ENCODE results near the gene INPP5A.

The INPP5A gene

DNA sequence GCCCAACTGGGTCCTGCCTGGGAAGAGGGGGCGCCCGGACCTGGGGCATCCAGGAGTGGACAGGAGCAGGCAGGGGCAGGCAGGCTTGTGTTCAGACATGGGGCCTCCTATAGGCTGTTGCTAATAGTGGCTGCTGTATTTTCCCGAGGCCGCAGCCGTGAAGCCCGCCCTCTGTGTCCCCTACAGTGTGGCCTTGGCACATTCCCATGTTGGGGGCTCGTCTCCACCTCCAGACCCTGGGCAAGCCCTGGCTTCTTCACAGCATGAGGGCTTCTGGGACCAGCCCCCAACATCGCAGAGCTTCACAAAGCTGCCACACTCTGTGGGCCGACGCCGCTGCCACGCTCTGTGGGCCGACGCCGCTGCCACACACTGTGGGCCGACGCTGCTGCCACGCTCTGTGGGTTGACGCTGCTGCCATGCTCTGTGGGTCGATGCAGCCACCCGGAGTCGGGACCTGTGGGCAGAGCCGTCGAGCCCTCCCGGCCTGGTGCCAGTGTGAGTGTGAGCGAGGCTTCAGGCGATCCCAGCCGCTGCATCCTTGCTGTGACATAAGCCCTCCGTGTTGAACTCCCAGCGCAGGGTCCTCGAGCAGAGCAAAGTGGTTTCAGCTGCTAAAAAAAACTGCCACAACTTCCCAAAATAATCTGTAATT is 109.0 kb downstream of the INPP5A start:
- no peak for DNase-seq (ENCODE audit: low spot score)

DNA sequence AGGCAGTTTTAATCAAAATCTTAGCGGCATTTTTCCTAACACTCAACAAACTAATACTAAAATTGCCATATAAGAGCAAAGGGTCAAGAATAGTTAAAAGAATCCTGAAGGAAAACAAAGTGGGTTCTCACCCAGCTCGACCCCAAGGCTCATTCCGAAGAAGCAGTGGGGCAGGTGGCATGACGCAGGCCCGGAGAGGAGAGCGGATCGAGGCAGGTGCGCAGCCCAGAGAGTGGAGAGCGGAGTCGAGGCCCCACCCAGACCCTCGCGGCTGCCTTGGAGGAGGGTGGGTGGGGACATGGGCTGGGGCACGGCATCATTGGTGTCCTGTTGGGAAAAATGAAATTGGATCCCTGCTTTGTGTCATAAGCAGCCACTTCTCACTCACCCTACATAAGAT is 109.8 kb downstream of the INPP5A start:
- DNase-seq (ENCODE audit: low spot score): no peak

DNA sequence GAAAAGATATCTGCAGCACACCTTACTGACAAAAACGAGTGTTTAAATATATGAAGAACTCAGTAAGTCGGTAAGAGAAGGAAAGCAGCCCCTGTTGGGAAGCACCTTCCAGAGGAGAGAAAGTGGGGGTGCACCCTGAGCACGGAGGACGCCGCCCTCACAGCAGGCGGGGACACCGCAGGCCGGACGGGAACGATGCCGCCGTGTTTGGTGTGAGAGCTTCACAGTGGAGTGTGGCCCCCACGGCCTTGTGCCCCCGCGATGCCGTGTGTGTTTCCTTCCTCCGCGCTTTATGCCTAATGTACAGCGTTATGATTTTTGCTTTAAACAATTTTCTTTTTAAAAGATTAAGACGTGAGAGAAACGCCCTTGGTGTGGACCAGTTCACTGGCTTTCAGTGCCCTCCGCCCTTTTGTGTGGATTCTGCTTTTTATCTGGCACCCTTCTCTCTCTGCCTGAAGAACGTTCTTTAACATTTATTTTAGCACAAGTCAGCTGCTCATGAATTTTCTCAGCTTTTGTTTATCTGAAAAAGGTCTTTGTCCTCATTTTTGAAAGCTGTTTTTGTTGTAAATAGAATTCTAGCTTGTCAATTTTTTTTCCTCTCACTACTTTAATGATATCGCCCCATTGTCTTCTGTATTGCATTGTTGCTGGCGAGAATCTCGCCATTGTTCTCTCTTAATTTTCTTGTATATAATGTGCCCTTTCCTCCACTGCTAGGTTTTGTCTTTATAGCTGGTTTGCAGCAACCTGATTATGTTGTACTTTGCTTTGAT is 110.7 kb downstream of the INPP5A start:
- DNase-seq (ENCODE audit: low spot score): no peak

DNA sequence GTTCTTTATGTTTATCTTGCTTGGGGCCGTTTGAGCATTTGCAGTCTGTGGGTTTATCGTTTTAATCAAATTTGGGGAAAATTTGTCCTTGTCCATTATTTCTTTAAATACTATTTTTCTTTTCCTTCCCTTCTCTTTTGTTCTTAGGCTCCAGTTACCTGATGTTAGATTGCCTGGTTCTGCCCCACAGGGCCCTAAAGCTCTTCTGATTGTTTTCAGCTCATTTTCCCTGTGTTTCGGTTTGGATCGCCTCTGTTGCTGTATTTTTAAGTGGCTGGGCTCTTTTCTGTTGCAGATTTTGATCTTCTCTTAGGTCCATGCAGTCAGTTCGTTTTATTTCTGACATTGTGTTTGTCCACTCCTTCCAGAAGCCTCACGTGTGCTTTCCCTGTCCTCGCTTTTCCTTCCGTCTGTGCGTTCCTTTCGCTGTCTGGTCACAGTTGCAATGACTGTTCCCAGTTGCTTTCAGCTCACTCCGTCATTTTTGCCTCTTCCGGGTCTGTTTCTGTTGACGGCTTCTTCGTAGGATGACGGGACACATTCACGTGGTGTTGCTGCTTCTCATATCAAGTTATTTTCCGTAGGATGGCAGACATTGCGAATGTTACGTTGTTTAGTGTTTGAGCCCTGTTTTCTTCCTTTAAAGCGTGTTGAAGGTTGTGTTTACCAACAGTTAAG is 111.4 kb downstream of the INPP5A start:
- no peak for DNase-seq (ENCODE audit: low spot score)

DNA sequence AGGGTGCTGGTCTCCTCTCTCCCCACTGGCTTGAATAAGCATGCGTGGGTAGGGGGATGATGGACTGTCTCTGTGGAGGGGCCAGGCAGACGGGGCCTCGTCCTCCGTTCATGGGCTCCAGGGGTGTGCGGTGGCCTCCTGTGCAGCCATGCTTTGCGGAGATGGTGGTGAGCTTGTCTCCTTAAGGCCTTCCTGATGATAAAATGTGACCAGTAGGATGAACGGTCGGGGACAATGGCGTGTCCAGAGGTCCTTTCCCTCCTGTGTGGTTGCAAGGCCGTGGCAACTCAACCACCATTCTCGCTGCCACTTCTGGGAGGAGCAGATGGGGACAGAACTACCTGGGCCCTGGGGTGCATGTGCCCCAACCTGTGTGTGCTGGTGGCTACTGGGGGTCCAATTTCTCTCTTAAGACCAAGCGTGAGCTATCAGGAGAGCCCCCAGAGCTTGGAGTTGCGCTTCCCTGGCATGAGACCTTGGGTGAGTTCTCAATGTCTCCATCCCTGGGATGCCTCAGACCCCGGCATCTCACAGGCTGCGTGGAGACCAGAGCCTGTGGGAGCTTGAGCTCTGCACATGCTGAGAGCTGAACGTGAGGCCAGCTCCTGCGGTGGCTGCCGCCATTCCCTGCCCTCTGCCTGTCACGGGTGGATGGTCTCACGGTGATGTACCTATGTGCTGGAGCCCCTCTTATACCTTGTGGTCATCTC is 112.2 kb downstream of the INPP5A start:
- no peak for DNase-seq (ENCODE audit: low spot score)

DNA sequence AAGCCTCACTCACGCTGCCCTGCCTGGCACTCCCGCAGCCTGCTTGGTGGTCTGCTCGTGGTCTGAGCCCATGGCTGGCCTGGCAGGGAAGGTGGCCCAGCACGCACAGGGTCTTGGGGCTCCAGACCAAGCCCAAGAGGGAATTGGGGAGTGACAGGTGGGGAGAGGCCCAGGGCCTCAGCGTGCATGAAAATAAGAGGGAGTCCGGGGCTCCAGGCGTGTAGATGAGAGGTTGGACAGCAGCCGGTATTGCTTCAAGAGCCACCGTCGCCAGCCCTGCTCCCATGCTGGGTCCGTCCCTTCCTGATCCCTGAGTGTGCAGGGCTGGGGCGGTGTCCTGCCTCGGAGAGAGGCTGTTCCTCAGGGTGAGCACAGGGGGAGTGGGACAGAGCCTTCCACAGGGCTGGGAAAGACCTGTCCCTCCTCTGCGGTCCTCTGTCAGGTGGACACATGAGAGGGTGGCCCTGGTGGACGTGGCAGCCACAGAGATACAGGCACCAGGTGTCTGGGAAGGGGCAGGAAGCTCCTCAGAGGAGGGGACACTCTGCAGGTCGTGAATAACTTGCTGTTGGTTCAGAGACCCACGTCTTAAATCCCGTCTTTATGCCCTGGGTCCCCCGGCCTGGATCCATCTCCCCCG is 113.1 kb downstream of the INPP5A start:
- DNase-seq (ENCODE audit: low spot score): no peak

DNA sequence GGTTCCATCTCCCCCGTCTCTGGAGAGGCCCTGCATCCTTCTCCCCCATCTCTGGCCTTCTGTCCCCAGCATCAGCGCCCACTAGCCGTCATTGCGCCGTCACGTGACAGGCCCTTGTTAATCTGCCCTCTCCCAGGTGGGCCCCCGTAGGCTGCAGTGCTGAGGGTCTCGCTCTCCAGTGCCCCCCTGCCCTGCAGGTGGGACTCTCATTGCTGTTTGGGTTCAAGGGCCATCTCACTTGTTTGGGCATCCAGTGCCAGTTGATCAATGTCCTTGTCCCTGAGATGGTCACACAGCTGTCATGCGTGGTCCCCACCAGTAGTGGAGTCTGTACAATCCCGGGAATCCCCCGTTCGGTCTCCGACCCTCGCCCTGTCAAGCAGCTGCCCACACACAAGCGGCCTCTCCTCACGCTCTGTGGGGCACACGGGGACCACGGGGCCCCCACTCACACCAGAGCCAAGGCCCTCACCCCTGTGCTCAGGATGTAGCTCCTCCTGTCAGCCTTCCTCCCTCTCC is 114.0 kb downstream of the INPP5A start:
- DNase-seq (ENCODE audit: low spot score): no peak

DNA sequence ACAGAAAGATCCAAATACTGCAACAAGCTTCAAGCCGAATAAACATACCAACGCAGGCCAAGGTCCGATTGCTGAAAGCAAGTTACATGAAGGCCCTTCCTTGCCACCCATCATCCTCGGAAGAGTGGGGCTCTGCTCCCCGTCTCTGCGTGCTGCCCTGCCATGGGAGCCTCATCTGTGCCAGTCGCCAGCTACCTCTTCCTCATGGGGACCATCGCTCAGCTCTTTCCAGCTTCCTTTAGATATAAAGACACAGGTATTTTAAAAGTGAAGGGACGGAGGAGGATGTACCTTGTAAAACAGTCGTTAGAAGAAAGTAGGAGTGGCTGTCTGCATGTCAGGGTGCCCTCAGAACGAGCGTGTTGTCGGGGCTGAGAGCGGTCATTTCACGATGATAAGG is 114.9 kb downstream of the INPP5A start:
- no peak for DNase-seq (ENCODE audit: low spot score)

DNA sequence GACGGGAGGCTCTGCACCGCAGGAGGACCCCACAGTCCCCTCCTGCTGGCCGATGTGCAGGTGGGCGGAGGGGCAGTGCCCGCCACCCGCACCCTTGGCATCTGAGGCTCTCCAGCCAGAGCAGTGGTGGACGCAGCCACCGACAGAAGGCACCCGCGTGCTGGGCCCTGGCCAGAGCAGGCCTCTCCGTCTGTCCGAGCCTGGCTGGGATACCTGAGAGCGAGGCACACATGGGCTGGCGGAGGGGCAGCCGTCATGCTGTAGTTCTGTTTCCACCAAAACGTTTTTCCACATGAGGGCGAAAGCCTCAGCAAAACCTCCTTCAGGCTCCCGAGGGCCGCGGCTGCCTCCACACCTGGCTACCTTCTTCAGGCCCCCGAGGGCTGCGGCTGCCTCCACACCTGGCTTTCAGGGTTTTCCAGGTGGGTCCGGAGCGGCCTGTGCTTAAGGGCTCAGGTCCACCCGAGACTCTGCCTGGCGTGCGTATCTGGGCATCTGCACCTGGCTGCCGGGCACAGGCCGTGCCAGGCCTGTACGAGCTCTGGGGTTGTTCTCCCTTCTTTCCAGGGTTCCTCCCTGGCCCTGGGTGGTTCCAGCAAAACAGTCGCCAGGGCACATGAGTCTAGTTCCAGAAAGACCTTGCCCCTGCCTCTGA is 115.5 kb downstream of the INPP5A start:
- no peak for DNase-seq (ENCODE audit: low spot score)

DNA sequence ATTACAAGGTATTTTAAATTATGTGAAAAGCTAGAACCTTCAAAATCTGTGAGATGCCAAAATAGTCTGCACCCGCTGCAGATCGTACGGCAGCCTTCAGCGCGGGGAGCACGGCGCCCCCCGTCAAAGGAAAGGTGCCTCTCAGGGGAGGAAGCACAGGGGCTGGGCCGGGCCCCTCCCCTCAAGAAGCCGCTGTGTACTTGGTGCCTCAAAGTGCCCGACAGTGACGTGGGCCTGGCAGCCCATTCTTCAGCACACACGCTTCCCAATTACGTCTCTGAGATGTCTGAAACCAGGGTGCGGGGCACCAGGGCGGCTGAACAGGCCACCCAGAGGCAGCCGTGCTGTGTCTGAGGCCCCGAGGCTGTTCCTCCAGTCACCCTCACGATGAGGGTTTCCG is 116.1 kb downstream of the INPP5A start:
- DNase-seq (ENCODE audit: low spot score): no peak

DNA sequence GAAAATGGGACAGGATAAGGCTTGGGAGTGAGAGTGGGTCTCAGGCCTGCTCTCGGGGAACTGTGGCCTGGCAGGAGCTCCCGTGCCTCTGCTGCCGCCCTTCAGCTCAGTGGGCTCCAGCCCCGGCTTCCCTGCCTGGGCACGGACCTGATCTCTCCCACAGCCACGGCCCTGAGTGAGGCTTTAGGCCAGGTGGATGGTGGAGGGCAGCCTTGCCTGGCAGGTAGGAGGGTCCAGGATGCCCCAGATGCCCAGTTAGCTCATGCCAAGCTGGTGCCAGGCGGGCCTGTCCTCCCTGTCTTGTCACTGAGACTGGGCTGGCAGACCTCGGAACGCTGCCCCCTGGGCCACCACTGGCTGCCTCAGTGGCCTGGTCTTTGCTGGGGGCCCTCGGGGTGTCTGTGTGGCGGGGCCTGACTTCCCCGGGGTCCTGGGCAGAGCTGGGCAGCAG is 116.6 kb downstream of the INPP5A start:
- no peak for DNase-seq (ENCODE audit: low spot score)

DNA sequence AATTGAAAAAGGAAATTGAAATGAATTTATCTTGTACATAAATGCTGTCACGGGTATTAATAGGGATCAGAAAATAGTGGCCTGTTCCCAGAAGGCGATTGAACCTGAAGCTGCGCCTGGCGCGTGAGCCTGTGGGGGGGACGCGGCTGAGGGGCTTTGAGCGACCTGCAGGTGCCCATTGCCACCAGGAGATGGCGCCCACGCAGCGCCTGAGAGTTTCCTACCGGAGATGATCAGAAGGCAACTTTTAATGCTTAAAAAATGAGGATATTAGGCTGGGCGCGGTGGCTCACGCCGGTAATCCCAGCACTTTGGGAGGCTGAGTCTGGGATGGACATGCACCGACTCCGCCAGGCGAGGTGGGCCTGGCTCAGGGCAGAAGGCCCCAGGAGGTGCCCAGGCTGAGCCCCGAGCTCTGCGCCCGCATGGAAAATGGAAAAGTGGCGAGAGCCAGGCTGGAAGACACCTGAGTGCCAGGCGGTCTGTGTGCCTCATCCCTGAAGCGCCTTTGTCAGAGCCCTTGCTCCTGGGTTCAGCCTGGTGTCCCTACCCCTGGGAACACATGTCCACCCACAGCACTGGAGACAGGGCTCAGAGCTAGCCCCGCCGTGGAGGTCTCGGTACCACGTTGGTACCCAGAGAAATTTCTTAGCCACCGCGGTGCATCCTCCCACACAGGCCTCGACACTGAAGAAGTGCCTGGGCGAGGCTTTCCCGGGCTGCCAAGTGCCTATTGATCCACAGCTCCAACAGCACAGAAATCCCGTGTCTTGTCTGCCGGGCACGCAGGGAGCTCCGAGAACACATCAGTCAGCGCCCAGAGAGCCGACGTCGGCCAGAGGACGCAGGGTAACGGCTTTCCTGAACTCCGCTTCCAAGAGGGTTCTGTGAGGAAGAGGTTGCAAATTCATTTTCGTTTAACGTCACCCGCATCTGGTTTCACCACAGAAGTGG is 117.4 kb downstream of the INPP5A start:
- peak; percentile 46 for DNase-seq (ENCODE audit: low spot score)

DNA sequence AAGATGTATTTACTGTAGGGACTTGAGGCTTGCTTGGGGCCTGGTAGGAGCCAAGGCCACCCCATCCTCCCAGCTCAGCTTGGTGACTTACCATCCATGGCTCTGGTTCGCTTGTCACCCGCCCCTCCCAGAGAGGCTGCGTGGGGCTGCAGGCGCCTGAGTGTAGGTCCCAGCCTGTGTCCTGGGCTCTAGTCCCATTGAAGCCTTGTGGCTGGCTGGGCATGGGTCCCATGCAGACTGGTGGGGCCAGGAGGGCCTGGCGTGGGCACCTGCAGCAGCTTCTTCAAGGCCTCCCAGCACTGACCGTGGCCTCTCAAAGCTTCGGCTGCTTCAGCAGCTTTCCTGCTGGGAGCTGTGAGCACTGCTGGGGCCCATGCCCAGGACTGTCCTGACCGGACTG is 118.1 kb downstream of the INPP5A start:
- DNase-seq (ENCODE audit: low spot score): no peak

DNA sequence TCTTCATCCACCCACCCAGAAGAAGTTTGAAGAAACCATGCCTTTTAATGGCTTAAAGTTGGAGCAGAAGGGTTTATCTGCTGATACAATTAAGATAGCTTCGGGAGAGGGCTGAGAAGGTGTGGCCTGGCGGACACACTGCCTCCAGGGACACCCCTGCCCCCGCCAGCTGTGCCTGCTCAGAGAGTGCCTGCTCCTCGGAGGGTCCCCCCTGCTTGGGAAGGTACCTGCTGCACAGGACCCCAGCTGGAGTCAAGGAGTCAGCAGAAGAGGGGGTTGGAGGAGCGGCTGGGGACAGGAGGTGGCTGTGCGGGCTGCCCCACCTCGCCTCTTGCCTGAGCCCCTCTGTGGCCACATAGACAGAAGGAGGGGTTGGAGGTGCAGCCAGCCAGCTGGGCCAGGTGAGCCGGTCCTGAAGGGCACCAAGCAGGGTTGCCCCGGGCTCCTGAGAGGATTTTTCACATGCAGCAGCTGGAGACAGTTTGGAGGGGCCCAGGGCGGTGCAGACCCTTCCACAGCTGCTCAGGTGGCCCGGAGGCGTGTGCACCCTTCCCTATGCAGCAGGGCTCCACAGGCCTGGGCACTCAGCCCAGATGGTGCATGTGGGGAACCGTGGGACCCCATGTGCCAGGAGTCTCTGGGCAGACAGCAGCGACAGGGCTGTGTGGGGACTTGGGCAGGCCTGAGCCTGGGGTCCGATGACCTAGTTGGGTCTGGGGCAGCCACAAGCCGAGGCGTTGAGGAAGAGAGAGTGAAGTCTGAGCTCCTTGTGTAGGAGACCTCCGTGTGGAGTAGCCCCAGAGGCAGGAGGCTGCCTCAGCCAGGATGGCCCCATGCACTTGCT is 118.9 kb downstream of the INPP5A start:
- no peak for DNase-seq (ENCODE audit: low spot score)

DNA sequence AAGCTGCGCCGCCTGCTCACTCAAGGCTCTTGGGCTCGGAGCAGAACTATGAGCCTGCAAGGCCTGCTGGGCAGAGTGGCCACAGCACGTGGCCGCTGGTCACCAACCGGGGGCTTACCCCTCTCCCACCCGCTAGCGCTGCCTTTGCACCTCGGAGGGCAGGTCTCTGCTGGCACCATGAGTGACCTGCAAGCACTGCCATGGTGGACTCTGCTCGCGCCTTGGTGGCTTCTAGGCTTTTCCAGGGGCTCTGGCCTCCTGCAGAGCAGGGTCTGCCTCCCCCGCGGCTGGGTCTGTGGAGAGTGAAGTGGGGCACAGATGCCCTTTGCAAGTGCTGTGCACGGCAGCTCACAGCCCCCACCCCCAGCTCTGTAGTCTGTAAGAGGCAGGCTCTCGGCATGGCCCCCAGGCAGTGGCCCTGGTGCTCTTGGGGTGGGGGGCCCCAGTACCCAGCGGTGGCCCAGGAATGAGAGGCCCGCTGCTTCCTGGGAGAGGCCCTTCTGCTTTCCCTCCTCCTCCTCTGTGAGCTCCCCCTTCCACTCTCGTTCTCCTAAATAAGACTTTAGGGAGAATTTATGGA is 119.6 kb downstream of the INPP5A start:
- DNase-seq (ENCODE audit: low spot score): no peak

DNA sequence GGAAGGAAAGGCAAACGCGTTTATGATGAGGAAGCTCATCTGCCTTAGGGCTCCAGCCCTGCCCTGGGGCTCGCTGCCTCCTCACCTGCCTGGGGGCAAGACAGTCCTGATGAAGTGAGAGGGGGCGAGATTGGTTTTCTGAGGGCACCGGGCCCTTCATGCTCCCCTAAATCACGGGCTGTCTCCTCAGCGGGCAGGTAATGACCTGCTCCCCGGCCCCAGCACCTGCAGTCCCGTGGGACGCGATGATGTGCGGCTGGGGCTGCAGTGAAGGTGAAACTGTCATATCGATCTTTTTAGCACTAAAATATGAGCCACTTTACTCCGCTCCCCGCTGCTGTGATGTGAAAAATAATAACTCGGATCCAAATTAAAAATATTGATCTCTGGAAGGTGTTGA is 120.2 kb downstream of the INPP5A start:
- DNase-seq (ENCODE audit: low spot score): no peak

DNA sequence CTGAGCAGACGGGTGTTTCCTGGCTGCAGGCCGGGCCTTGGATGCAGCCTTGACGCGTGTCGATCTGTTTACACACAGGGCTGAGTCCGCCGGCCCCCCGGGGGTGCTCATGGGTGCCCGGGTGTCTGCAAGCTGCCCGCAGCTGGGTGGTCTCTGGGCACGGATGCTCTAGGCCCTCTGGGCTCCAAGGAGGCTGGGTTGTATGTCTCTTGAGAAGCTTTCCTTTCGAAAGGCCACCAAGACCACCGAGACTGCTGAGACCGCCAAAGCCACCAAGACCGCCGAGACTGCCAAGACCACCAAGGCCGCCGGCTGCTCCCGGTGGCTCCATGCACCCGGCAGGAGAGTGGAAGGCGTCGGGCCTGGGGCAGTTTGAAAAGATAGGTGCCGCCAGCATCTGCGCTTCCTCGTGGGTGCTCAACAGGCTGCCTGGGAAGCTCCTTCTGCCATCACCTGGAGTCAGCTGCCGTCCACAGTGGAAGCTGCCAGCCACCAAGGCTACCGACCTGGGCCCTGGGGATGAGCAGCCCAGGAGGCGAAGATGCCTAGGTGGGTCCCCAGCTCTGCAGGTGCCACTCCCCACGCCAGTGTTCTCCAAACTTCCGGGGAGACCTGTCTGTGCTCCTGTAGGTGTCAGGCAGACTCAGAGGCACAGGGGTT is 121.1 kb downstream of the INPP5A start:
- DNase-seq (ENCODE audit: low spot score): no peak

Data from COLO829 (cell line).